IPS DF 4.7 (cell line): ENCODE measurements around the gene ABL1.
"Not testable (repeated sequence)": the region's sequence is repeated elsewhere in the genome, so short reads cannot be mapped to it uniquely, and the experiment has no call there.

Experiments
- DNase-seq: peaks from one replicate; pipeline ENCODE4 v3.0.0-alpha.2; 2013; ENCODE audit warnings: low spot score; ENCODE audit errors: extremely low read depth

The ABL1 gene

DNA sequence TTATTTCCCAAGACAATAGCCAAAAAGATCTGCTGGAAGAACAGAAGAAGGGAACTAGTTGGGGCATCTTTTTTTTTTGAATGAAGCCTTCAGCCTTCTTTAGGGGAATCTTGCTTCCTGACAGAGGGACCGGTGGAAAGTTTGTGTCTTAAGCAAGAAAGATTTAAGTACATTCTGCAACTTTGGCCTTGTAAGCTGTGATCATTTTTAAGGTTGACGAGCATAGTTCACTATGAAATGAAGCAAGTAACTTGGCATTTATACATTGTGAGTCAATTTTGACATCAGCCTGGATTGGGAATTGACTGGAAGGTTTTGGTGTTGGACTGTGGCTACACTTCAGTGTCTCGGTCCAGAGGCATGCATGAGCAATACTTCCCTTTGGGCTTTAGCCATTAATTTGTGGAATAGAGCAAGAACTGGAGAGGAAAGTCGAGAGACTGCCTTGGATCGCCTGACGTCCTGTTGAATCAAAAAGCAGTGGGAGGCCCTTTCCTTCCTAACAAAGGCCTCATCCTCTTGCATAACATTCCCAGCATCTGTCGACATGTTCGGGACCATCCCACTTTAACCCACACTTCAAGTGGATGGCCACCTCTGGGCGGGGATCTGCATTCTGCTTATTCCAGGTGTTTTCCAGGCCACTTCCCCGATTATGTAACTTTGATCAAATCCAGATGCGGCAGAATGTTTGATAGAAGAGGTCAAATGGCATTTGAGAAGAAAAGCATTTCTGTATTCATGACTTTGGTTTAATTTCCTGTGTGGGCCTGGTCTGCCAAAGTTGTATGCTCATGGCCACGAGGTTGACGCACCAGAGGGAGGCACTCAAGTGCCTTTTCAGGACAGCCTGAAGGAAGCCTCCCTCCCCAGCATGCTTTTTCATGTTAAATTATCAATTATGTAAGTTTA is 12.5 kb downstream of the ABL1 start:
- peak; percentile 62 for DNase-seq

DNA sequence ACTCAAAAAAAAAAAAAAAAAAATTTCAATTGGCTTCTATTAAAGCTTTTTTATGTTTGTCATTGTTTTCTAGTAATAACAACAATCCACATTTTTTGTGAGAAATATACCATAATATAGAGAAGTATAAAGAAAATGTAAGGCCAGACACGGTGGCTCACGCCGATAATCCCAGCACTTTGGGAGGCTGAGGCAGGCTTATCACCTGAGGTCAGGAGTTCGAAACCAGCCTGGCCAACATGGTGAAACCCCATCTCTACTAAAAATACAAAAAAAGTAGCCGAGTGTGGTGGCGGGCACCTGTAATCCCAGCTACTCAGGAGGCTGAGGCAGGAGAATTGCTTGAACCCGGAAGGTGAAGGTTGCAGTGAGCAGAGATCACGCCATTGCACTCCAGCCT is 13.5 kb downstream of the ABL1 start:
- not testable (repeated sequence) for DNase-seq

DNA sequence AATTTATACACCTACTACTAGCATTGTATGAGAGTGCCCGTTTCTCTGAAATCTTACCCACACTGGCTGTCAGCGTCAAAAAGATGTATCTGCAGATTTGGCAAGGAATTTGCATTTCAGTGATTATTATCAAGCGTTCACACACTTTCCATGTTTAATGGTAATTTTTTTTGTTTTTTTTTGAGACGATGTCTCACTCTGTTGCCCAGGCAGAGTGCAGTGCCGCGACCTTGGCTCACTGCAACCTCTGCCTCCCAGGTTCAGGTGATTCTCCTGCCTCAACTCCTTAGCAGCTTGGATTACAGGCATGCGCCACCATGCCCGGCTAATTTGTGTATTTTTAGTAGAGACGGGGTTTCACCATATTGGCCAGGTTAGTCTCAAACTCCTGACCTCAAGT is 14.3 kb downstream of the ABL1 start:
- no peak for DNase-seq

DNA sequence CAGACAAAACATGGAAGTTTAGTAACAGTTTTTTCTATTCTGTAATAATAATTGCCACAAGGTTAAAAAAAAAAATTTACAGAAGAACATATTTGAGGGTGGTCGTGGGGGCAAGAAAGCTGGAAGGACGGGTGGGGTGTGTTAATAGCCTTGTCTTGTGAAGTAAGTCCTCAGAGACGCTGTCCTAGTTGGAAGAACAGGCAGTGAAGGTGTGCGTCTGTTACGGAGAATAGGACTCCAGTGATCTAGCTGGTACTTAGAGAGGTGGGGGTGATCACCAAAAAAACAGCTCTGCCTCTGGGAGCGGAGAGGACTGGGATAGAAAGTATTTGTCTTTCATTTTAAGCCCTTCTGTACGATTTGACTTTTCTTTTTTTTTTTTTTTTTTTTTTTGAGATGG is 17.7 kb downstream of the ABL1 start:
- DNase-seq: no peak

DNA sequence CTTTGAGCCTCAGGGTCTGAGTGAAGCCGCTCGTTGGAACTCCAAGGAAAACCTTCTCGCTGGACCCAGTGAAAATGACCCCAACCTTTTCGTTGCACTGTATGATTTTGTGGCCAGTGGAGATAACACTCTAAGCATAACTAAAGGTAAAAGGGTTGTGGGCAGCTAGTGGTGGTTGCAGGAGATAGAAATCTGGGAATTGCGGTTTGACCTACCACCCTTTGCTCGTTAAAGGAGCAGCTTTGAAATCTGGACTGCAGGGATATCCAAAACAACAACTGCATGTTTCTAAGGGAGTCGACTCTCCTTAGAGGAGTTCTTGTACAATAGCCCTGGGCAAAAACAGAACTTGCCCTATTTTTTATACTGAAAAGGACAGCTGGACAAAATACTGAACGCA is 19.0 kb downstream of the ABL1 start:
- DNase-seq: no peak

DNA sequence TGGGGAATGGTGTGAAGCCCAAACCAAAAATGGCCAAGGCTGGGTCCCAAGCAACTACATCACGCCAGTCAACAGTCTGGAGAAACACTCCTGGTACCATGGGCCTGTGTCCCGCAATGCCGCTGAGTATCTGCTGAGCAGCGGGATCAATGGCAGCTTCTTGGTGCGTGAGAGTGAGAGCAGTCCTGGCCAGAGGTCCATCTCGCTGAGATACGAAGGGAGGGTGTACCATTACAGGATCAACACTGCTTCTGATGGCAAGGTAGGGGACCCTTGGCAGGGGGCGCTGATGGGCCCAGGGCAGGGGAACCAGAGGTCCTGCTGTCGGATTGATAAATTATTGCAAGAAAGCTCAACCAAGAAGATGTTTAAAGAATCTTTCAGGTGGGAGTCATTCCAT is 19.8 kb downstream of the ABL1 start:
- no peak for DNase-seq

DNA sequence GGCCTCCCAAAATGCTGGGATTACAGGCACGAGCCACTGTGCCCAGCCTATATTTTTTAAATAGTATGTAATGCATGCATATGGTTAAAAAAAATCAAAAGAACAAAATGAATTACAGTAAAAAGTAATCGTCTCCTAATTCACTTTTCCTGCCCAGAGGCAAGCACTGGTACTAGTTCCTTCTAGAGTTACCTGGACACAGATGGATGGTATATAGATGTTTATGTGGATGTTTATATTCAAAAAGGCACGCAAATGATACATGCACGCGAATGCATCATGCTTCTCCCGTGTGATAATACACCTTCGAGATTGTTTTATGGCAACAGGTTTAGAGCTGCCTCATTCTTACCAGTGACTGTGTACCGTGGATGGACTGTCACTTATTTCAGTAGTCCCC is 21.4 kb downstream of the ABL1 start:
- no peak for DNase-seq

DNA sequence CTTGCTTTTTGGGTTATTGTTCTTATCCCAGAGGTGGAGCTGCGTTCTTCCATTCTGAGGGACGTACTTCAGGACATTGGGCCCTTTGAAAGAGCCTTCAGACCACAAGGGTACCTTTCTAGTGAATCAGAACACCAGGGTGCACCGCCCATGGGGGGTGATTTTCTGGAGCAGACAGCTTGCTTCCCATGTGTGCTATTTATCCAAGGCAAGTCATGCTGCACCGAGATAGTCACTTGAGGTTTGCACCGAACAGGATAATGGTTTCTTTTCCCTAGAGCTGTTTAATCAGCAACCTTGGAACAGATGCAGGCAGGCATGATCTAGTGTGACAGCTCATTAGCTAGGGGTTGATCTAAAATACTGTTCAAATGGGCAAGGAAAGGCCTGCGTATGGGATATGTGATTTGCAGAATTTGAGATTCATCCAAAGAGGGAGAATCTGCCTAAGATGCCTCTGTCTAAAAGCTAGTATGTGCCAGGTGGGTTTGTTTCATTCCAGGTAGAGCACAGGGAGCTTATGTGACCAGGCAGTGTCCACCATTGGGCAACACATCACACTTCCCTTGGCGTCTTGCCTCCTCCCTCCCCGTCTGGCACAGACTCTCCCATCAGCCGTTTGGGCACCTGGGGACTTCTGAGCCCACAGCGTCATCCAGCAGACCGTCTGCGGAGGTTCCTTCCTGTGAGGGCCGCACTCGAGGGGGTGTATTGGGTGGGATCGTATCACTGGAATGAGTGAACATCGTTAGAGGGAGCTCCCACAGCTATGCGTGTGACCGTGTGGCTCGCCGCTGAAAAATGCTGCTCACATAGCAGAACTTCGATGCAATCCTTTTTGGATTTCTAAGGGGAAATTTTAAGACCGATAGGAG is 23.0 kb downstream of the ABL1 start:
- no peak for DNase-seq

DNA sequence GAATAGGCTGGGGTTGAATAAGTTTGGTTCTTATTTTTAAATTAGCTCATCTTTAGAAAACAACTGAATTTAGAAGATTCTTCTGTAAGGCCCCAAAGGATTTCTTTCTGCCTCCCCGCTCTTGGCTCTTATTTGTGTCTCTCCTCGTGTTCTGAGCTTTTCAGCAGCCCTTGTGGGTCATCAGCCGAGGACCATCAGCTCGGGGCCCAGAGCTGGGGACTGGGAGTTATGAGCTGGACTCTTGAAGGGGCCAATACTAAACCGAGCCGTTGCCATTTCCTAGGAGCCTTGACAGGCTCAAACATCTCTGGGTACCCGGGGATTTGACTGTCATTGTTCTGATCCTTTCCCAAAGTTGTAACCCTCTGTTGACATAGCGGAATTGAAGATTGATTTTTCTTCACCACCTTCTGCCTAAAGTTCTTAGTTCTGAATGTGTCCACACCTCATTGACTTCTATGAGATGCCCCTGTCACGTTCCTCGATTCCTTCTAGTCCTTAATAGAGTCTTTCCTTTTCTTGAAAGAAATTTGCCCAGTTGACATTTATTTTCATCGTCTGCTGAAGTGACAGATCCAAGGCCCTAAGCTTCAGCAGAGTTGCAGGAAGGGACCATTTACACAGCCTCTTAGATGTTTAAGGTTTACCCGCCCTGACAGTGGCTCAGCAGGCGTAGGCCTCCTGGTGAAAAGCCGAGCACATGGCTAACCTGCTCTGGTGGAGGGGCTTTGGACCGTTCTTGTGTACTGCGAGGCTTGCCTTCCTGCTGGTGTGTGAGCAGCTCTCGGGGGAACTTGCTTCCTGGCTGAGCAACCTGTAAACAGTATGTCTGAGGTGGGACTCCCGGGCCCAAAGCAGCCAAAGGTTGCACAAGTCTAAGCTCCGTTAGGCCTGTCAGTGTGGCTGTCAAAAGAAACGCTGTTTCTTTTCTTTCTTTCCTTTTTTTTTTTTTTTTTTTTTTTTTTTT is 24.0 kb downstream of the ABL1 start:
- no peak for DNase-seq

DNA sequence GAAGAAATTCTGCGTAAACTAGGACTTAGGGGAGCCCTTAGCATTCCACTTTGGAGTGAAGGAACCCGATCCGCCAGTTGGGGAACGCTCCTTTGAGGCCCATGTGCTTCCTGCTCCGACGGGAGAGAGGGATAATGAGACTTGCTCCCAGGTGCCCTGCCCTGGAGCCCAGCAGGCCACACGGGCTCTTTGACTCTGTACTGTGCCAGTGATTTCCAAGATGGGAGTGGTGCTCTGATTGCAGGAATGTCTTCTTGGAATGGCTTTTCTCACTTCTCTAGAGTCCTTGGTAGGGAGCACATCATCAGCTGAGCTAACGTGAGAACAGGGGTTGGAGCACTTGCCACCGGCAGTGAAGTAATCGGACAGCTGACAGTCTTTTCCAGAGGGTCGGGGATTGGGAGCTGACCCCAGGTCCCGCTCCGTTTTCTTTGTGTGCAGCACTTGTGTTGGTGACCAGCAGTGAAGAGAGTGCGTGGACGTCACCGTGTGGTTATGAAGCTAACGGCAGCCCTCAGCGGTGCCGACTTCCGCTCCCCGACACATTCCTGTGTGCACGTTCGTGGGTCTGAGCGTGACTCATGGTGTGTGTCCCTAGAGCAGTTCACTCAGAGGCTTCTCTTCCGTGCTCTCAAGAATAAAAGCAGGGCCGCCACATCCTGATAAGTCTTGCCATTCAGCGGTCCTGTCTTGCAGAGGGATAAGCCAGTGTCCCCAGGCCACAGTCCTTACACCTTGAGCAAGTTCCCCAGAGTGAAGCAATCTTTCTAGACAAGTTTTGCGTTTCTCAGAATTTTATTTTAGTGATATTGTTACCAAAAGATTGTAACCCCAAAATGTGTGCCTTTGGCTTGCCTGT is 25.6 kb downstream of the ABL1 start:
- DNase-seq: no peak

DNA sequence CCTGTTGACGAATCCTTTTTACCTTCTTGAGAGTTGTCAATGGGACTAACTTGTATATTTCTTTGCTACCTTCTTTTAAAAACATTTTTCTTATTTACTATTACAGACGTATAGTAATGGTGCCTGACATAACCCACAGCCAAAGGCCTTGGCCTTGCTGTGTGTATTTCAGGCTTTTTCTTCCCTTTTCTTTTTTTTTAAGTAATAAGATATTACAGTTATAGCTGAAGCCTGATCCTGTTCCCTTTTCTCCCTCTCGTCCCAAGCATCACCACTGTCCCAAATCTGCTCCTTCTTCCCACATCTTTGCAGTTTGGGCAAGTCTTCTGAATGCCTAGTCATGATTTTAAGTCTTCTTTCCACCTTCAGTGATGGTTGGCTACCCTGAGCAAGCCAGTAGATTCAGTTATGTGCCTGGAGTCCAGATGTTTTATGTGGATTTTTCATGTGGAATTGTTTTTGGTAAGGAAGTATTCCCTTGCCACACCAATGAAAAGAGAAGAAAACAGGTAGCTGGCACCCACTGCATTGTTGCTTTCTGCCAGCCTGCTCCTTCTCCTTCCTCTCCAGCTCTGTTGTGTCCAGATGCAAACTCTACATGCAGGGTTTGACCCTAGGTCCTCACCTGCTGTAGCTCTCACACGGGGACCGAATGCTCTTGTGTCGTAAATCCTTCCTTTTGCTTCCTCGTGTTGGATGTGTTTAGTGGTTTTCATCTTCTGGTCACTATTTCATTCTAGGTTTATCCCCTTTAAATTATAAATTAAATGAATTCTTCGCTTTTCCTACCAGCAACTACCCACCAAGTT is 26.5 kb downstream of the ABL1 start:
- no peak for DNase-seq

DNA sequence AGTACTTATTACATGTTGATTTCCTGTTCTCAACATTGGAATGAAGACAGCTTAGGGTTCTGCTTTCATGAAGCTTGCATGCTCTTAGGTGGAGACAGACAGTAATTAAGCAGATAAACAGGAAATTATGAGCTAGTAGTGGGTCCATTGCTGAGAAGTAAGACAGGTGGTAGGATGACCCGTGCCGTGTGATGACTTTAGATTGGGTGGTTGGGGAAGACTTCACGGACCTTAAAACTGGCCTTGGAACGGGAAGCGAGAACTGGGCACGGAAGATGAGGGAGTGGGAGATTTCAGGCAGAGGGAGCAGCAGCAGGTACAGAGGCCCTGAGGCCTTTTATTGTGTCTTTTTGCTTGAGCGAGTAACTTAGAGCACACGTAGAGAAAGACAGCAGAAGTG is 27.2 kb downstream of the ABL1 start:
- no peak for DNase-seq

DNA sequence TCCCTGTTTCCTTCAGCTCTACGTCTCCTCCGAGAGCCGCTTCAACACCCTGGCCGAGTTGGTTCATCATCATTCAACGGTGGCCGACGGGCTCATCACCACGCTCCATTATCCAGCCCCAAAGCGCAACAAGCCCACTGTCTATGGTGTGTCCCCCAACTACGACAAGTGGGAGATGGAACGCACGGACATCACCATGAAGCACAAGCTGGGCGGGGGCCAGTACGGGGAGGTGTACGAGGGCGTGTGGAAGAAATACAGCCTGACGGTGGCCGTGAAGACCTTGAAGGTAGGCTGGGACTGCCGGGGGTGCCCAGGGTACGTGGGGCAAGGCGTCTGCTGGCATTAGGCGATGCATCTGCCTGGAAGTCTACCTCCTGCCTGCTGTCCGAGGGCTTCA is 27.7 kb downstream of the ABL1 start:
- no peak for DNase-seq

DNA sequence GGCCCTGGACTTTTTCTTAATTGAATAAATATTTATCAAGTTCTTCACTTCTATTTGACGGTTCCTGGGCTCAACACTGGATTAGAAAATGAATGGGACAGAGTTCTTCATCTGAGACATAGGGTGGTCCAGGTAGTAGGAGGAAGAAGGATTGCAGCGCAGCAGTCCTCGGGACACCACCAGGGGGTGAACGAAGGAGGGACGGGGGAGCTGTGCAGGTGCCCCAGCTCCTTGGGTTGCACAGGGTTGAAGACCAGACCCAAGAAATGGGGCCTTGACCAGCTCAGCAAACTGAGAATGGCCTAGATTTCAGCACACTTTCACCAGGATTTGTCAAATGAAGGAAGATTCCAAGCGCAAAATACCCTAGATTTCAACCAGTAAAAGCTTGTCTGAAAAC is 29.5 kb downstream of the ABL1 start:
- no peak for DNase-seq

DNA sequence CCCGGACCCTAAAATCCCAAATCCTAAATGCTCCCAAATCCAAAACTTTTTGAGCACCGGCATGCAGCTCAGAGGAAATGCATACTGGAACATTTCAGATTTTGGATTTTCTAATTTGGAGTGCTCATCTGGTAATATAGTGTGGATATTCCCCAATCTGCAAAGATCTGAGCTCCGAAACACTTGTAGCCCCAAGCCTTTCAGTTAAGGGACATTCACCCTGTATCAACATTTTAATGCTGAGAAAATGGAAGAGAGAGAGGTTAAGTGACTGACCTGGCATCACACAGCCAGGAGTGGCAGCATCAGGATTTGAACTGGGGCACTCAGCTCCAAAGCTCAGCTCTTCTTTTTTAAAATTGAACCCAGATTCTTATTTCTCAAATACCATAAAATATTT is 30.9 kb downstream of the ABL1 start:
- no peak for DNase-seq

DNA sequence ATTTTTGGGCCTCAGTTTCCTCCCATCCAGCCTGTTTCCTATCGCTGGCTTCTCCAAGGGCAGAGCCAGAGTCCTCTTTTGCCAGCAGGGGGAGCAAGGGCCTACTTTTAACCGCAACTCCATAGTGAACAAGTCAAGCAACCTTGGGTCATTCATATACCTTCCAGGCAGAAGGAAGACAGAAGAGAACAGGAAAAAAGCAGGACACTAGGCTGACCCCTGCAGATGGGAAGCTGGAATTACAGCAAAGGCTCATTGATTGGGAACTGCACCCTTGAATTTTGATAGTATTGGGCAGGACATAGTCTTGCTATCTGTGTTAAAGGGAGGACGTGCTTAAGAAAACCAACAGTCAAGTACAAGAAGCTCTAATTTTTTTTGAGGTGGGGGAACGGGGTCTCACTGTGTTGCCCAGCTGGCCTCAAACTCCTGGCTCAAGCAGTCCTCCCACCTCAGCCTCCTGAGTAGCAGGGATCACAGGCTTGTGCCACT is 31.5 kb downstream of the ABL1 start:
- DNase-seq: peak; percentile 95

DNA sequence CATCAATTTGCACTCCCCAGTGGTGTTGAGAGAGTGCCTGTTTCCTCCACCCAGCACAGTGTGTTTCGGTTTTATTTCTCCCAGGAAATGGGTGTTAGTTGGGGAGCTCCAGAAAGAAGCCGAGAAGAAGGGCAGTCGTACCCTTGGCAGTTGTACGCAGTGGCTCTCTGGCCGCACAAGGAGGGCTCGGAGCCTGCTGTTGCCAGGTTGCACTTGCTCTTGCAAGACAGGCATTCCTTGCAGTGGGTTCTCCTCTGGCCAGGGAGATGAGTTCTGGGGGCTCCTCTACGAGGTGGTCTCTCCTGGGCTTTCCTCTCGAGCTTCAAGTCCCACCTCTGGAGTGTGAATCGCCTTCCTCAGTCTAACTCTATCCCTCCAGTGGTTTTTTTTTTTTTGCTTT is 32.5 kb downstream of the ABL1 start:
- DNase-seq: no peak

DNA sequence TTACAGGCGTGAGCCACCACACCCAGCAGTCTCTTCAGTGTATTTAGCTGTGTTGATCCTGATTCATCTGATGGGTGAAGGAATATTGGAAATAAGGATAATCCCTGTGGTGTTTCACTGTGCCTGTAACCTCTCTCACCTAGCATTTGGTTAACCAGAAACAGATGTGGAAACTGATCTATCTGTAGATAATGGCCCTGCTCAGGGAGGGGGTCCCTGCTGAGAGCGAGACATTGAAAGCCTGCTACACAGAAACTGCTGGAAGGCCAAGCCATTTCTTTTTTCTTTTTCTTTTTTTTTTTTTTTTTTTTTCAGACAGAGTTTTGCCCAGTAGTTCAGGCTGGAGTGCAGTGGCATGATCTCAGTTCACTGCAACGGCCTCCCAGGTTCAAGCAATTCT is 33.2 kb downstream of the ABL1 start:
- no peak for DNase-seq

DNA sequence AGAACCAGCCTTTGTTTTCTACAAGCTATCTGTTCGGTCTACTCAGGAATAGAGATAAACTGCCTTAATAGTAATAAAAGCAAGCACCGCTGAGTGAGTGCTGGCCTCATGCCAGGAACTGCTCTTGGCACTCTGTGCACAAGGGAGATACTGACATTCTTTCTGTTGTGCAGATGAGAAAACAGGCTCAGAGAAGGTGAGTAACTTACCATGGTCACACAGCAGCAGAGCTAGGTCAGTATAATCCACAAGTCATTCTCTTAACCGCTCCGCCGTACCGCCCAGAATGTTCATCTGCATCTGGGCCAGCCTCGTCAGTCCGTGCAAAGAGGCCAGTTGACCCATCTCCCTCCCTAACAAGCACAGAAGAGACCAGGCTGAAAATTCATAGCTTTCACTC is 34.2 kb downstream of the ABL1 start:
- no peak for DNase-seq
